Endothelial cell (in vitro differentiated cells): ENCODE results near the gene FKBP5. TPM values are rescaled to one million over a fixed set of nuclear protein-coding genes. Genes with fewer than 3 reads are reported as not detected.

ENCODE experiments used
- DNase-seq: peaks from one replicate; pipeline ENCODE4 v3.0.0; 2021; ENCODE audit warnings: low spot score
- H3K27ac Mint-ChIP-seq: one replicate; pipeline ENCODE4 v1.8.0; 2021; ENCODE audit warnings: mixed read lengths, inconsistent platforms; ENCODE audit not compliant: unreplicated experiment
- H3K27me3 Mint-ChIP-seq: one replicate; pipeline ENCODE4 v1.8.0; 2021; ENCODE audit warnings: mild to moderate bottlenecking, moderate library complexity, mixed read lengths, inconsistent platforms; ENCODE audit not compliant: unreplicated experiment
- H3K36me3 Mint-ChIP-seq: one replicate; pipeline ENCODE4 v1.8.0; 2021; ENCODE audit warnings: mild to moderate bottlenecking, low read depth, mixed read lengths, inconsistent platforms; ENCODE audit not compliant: unreplicated experiment
- H3K4me1 Mint-ChIP-seq: one replicate; pipeline ENCODE4 v1.8.0; 2021; ENCODE audit warnings: mild to moderate bottlenecking, mixed read lengths, inconsistent platforms; ENCODE audit not compliant: unreplicated experiment
- H3K4me3 Mint-ChIP-seq: one replicate; pipeline ENCODE4 v1.8.0; 2021; ENCODE audit warnings: mild to moderate bottlenecking, mixed read lengths, inconsistent platforms; ENCODE audit not compliant: unreplicated experiment
- H3K9me3 Mint-ChIP-seq: one replicate; pipeline ENCODE4 v1.8.0; 2021; ENCODE audit warnings: mixed read lengths, inconsistent platforms; ENCODE audit not compliant: unreplicated experiment
- CTCF ChIP-seq: fragments of 200-600 bp; sonication (generic); IDR thresholded peaks from one replicate; pipeline ENCODE4 v1.5.0; 2021; ENCODE audit warnings: antibody characterized with exemption; ENCODE audit not compliant: unreplicated experiment
- total RNA-seq: library from RNA; stranded (reverse); fragmentation: NEBNext Ultra II Directional; extraction: Animal tissue kit (Norgen Biotek cat#: 25700); gene quantifications from one replicate; pipeline ENCODE4 v1.2.1, GENCODE V29; 2021; ENCODE audit not compliant: unreplicated experiment

FKBP5 gene
- total RNA-seq, 1 donor from 2014 or later = 7.2 TPM

GRCh38 chr6:35718911-35719381 is 30.2 kb upstream of the FKBP5 start:
- H3K4me3 Mint-ChIP-seq = peak overlapping the region; percentile 79
- H3K9me3 Mint-ChIP-seq = no peaks in the 10 kb centered on the region
- peaks cover 64% of the 10 kb centered on the region for H3K4me1 Mint-ChIP-seq
- peak overlapping the region; percentile 79 for H3K27ac Mint-ChIP-seq
- DNase-seq = no peak
- no peak for TF ChIP-seq CTCF
- H3K36me3 Mint-ChIP-seq = no peaks in the 10 kb centered on the region
- peaks cover 8% of the 10 kb centered on the region for H3K27me3 Mint-ChIP-seq

- no peak overlapping the region for H3K4me3 Mint-ChIP-seq
- no peak for TF ChIP-seq CTCF
- no peaks in the 10 kb centered on the region for H3K36me3 Mint-ChIP-seq
- DNase-seq = no peak
- H3K27ac Mint-ChIP-seq = no peak overlapping the region
- H3K9me3 Mint-ChIP-seq = no peaks in the 10 kb centered on the region
- H3K27me3 Mint-ChIP-seq = peaks cover 6% of the 10 kb centered on the region
- H3K4me1 Mint-ChIP-seq = peaks cover 63% of the 10 kb centered on the region
These were observed 29.6 kb upstream of the FKBP5 start for GRCh38 chr6:35718375-35718736.

- Mint-ChIP-seq H3K4me3 (no peak overlapping the region), H3K27me3 (peaks cover 3% of the 10 kb centered on the region), H3K4me1 (peaks cover 61% of the 10 kb centered on the region), H3K36me3 (no peaks in the 10 kb centered on the region), H3K27ac (no peak overlapping the region), H3K9me3 (no peaks in the 10 kb centered on the region)
- no peak for TF ChIP-seq CTCF
- no peak for DNase-seq
These were observed 29.0 kb upstream of the FKBP5 start for GRCh38 chr6:35717449-35718374.

- TF ChIP-seq CTCF = no peak
- no peaks in the 10 kb centered on the region for H3K9me3 Mint-ChIP-seq
- peaks cover 52% of the 10 kb centered on the region for H3K4me1 Mint-ChIP-seq
- H3K4me3 Mint-ChIP-seq = no peak overlapping the region
- H3K27ac Mint-ChIP-seq = no peak overlapping the region
- no peaks in the 10 kb centered on the region for H3K36me3 Mint-ChIP-seq
- peaks cover 3% of the 10 kb centered on the region for H3K27me3 Mint-ChIP-seq
- no peak for DNase-seq
These were observed 28.1 kb upstream of the FKBP5 start for GRCh38 chr6:35716798-35717197.
